CD14-positive monocyte (primary cell): ENCODE data around the gene CDH13. TPM values are rescaled to one million over a fixed set of nuclear protein-coding genes. Genes with fewer than 3 reads are reported as not detected.

Source experiments
- DNase-seq, 3 donors: peaks; one replicate each; pipeline ENCODE4 v3.0.0-alpha.2; 2011 to 2022
- H2AFZ ChIP-seq: 2 replicates; pipeline ENCODE4 v1.6.0; 2012; ENCODE audit warnings: mild to moderate bottlenecking, low read depth, low read length, inconsistent platforms; ENCODE audit not compliant: insufficient read depth, poor library complexity, severe bottlenecking
- H3K27ac ChIP-seq, 2 donors: 1 replicate in 1 of 2; 2 replicates in 1 of 2; pipeline ENCODE4 v1.5.1; 2012 to 2013; ENCODE audit warnings: low read length in 2 of 2, control low read depth in 1 of 2, inconsistent platforms in 1 of 2, low read depth in 1 of 2, mild to moderate bottlenecking in 1 of 2
- H3K27me3 ChIP-seq, 2 donors: one replicate each; pipeline versions ENCODE4 v1.6.0 to v1.6.1; 2011 to 2013; ENCODE audit warnings: low read length in 2 of 2; ENCODE audit not compliant: control insufficient read depth in 2 of 2, insufficient read depth in 2 of 2
- H3K36me3 ChIP-seq, 2 donors: replicated peaks in 1 of 2; 1 replicate in 1 of 2; 2 replicates in 1 of 2; pipeline versions ENCODE4 v1.5.1 to v1.6.1; 2012 to 2013; ENCODE audit warnings: low read length in 2 of 2, control low read depth in 1 of 2, inconsistent platforms in 1 of 2, mild to moderate bottlenecking in 1 of 2; ENCODE audit not compliant: insufficient read depth in 2 of 2, control insufficient read depth in 1 of 2
- H3K4me1 ChIP-seq, 2 donors: 1 replicate in 1 of 2; 2 replicates in 1 of 2; pipeline versions ENCODE4 v1.5.1 to v1.6.1; 2012 to 2013; ENCODE audit warnings: low read length in 2 of 2, control low read depth in 1 of 2, inconsistent platforms in 1 of 2, mild to moderate bottlenecking in 1 of 2, moderate library complexity in 1 of 2; ENCODE audit not compliant: insufficient read depth in 2 of 2, control insufficient read depth in 1 of 2
- H3K4me2 ChIP-seq: replicated peaks from 2 replicates; pipeline ENCODE3; 2012; ENCODE audit warnings: low read length, moderate library complexity, mild to moderate bottlenecking; ENCODE audit not compliant: poor library complexity, severe bottlenecking; ENCODE audit errors: extremely low read depth
- H3K4me3 ChIP-seq, 3 experiments: fragments of 200-600 bp in 1 of 3; sonication (generic) in 1 of 3; replicated peaks in 1 of 3; 1 replicate in 2 of 3; 2 replicates in 1 of 3; pipeline ENCODE4 v1.5.1; 2011 to 2013; ENCODE audit warnings: low read length in 3 of 3, mild to moderate bottlenecking in 3 of 3, control low read depth in 2 of 3, low read depth in 2 of 3, inconsistent platforms in 1 of 3, moderate library complexity in 1 of 3
- H3K79me2 ChIP-seq: 2 replicates; pipeline ENCODE4 v1.6.0; 2012; ENCODE audit warnings: mild to moderate bottlenecking, control low read depth, inconsistent platforms, low read length, moderate library complexity; ENCODE audit not compliant: insufficient read depth
- H3K9ac ChIP-seq: 2 replicates; pipeline ENCODE4 v1.6.0; 2017; ENCODE audit warnings: low read length, mild to moderate bottlenecking; ENCODE audit not compliant: insufficient read depth, poor library complexity, severe bottlenecking
- H3K9me3 ChIP-seq, 2 donors: replicated peaks in 1 of 2; 1 replicate in 1 of 2; 2 replicates in 1 of 2; pipeline versions ENCODE4 v1.5.1 to v1.6.1; 2012 to 2013; ENCODE audit warnings: low read length in 2 of 2, control low read depth in 1 of 2; ENCODE audit not compliant: control insufficient read depth in 1 of 2, insufficient read depth in 1 of 2
- H4K20me1 ChIP-seq: 2 replicates; pipeline ENCODE4 v1.6.0; 2012; ENCODE audit warnings: mild to moderate bottlenecking, low read length, control low read depth, moderate library complexity; ENCODE audit not compliant: insufficient read depth
- H3K27ac Mint-ChIP-seq, 7 donors: one replicate each; pipeline ENCODE4 v1.8.0; 2020; ENCODE audit warnings: mild to moderate bottlenecking in 7 of 7, mixed read lengths in 7 of 7, moderate library complexity in 6 of 7, inconsistent platforms in 2 of 7
- H3K27me3 Mint-ChIP-seq, 3 donors: one replicate each; pipeline ENCODE4 v1.8.0; 2021 to 2022; ENCODE audit warnings: low read depth in 3 of 3, mild to moderate bottlenecking in 3 of 3, mixed read lengths in 3 of 3, moderate library complexity in 3 of 3, inconsistent platforms in 1 of 3
- H3K36me3 Mint-ChIP-seq, 2 donors: one replicate each; pipeline ENCODE4 v1.8.0; 2020; ENCODE audit warnings: mixed read lengths in 2 of 2, inconsistent platforms in 1 of 2, mild to moderate bottlenecking in 1 of 2
- H3K4me1 Mint-ChIP-seq: one replicate; pipeline ENCODE4 v1.8.0; 2020; ENCODE audit warnings: mild to moderate bottlenecking, mixed read lengths
- H3K4me3 Mint-ChIP-seq, 2 donors: one replicate each; pipeline ENCODE4 v1.8.0; 2020; ENCODE audit warnings: mild to moderate bottlenecking in 2 of 2, mixed read lengths in 2 of 2, moderate library complexity in 1 of 2
- H3K9me3 Mint-ChIP-seq, 7 donors: one replicate each; pipeline ENCODE4 v1.8.0; 2020 to 2022; ENCODE audit warnings: mixed read lengths in 7 of 7, mild to moderate bottlenecking in 6 of 7, moderate library complexity in 6 of 7, inconsistent platforms in 2 of 7
- WGBS: methylation state at CpG from one replicate; pipeline ENCODE4 v1.1.5; 2013; ENCODE audit warnings: missing lambda C conversion rate; ENCODE audit not compliant: insufficient coverage; 5-methylcytosine and 5-hydroxymethylcytosine counted together
- intact Hi-C, 2 donors: fragments of 100-400 bp; cut with micrococcal nuclease; formaldehyde crosslinking; loops; one replicate each; pipeline versions ENCODE4 v1.15.0 to v1.15.1; 2023
- polyA plus RNA-seq, 3 donors: library from polyadenylated mRNA; depleted of rRNA in 1 of 3; unstranded in 2 of 3; stranded (reverse) in 1 of 3; fragments of 300-500 nt in 2 of 3; fragments of >200 nt in 1 of 3; fragmentation: Illumina TruSeq in 2 of 3; gene quantifications; 1 replicate in 2 of 3; 2 replicates in 1 of 3; pipeline ENCODE4 v1.2.3, GENCODE V29; 2012 to 2021
- TF ChIP-seq, protein P1 (sequence below): fragments of 200-600 bp; IDR thresholded peaks from one replicate; pipeline ENCODE4 v1.8.0; 2022; ENCODE audit warnings: antibody characterized with exemption, mild to moderate bottlenecking

The CDH13 gene
- polyA plus RNA-seq, 3 donors, result 0.13 to 0.19 TPM; not detected in 1

DNA sequence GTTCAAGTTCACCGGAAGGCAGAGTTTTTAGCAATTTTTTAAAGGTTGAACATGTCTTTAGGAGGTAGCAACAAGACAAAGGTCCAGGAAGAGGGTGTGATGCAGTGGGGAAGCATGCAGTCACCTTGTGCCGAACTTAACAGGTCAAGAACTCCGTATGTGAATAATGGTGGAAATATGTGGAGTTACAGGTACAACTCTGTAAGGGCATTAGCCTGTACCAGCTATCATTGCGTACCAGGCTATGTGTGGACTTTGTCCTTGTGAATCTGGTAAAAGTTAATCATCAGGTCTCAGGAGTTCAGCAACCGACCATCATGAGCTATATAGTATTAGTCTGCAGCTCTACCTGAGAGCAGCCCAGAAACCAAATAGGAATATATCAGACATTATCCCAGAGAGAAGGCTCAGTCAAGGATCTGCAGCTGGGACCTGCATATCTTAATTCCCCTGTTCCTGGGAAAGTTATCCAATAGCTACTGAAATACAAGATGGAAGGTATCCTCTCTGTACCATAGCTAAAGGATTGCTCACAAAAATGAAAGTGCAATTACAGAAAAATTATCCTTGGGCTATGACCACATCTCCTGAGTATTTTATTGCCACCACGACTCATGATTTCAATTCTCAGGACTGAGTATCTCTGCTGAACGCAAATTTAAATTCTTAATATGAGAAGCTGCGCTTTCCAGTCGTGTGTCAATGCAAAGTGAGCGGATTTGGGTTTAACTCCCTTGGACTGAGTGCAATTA lies 469.3 kb downstream of the CDH13 start:
- Histone ChIP-seq H3K9me3 (peaks cover 8 to 16% of the 10 kb centered on the region in 2 donors), H3K4me3 (no peak overlapping the region), H4K20me1 (no peaks in the 10 kb centered on the region), H3K79me2 (no peaks in the 10 kb centered on the region), H2AFZ (no peak overlapping the region), H3K9ac (no peak overlapping the region), H3K4me1 (no peaks in the 10 kb centered on the region), H3K27ac (no peak overlapping the region), H3K36me3 (no peaks in the 10 kb centered on the region), H3K27me3 (no peaks in the 10 kb centered on the region), H3K4me2 (no peak overlapping the region)
- TF ChIP-seq, protein P1, sequence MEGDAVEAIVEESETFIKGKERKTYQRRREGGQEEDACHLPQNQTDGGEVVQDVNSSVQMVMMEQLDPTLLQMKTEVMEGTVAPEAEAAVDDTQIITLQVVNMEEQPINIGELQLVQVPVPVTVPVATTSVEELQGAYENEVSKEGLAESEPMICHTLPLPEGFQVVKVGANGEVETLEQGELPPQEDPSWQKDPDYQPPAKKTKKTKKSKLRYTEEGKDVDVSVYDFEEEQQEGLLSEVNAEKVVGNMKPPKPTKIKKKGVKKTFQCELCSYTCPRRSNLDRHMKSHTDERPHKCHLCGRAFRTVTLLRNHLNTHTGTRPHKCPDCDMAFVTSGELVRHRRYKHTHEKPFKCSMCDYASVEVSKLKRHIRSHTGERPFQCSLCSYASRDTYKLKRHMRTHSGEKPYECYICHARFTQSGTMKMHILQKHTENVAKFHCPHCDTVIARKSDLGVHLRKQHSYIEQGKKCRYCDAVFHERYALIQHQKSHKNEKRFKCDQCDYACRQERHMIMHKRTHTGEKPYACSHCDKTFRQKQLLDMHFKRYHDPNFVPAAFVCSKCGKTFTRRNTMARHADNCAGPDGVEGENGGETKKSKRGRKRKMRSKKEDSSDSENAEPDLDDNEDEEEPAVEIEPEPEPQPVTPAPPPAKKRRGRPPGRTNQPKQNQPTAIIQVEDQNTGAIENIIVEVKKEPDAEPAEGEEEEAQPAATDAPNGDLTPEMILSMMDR, result no peak
- Mint-ChIP-seq H3K9me3 (peaks cover 0 to 17% (median 8%) of the 10 kb centered on the region in 7 donors), H3K4me3 (no peak overlapping the region), H3K4me1 (no peaks in the 10 kb centered on the region), H3K27ac (no peak overlapping the region), H3K36me3 (no peaks in the 10 kb centered on the region), H3K27me3 (peaks cover 0 to 1% (median 0%) of the 10 kb centered on the region in 3 donors)
- WGBS, result 95% methylated on average over 4 of the region's 10 CpGs
- intact Hi-C loops, result no loop called here
- DNase-seq, result no peak

DNA sequence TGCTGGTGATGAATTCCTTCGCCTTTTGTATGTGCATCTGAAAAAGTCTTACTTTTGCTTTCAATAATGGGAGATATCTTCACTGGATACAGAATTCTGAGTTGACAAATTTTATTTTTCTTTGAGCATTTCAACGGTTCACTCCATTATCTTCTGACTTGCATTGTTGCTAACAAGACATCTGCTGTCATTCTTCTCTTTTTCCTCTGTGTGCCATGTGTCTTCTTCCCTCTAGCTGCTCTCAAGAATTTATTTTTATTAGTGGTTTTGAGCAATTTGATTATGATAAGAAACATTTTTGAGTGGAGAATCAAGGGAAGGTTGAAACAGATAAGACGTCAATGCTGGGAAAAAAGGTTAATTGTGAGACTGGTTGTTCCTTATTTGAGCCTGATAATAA lies 471.8 kb downstream of the CDH13 start:
- no peaks in the 10 kb centered on the region for H3K36me3 Mint-ChIP-seq
- Histone ChIP-seq H3K9ac (no peak overlapping the region), H2AFZ (no peak overlapping the region), H3K4me1 (no peaks in the 10 kb centered on the region), H3K4me3 (no peak overlapping the region), H3K9me3 (peaks cover 13 to 22% of the 10 kb centered on the region in 2 donors), H3K27ac (no peak overlapping the region), H3K36me3 (no peaks in the 10 kb centered on the region), H3K79me2 (no peaks in the 10 kb centered on the region), H3K4me2 (no peak overlapping the region), H4K20me1 (no peaks in the 10 kb centered on the region), H3K27me3 (no peaks in the 10 kb centered on the region)
- H3K4me1 Mint-ChIP-seq, result no peaks in the 10 kb centered on the region
- intact Hi-C loops, result no loop called here
- TF ChIP-seq, protein P1, result no peak
- no peak for DNase-seq
- H3K27ac Mint-ChIP-seq, result no peak overlapping the region
- no CpG with 5 or more reads among the region's 3 CpGs for WGBS
- H3K9me3 Mint-ChIP-seq, result peaks cover 5 to 25% (median 9%) of the 10 kb centered on the region in 7 donors
- peaks cover 0 to 6% (median 1%) of the 10 kb centered on the region in 3 donors for H3K27me3 Mint-ChIP-seq
- no peak overlapping the region for H3K4me3 Mint-ChIP-seq
